ENCODE results near the gene LYRM2. TPM values are rescaled to one million over a fixed set of nuclear protein-coding genes. Genes with fewer than 3 reads are reported as not detected.

Gene LYRM2
- total RNA-seq, 1 experiment from 2014 or later, result 26.3 TPM

- ChIA-PET RAD21 (ENCODE audit: low non-redundant PET in 1 of 2, low total read pairs in 2 of 2, uncharacterized antibody in 2 of 2, unreplicated experiment in 2 of 2) (no interaction called here), CTCF (no interaction called here), POLR2A (no interaction called here)
- Histone ChIP-seq H3K36me3 (ENCODE audit: control insufficient read depth in 1 of 2, insufficient read depth in 2 of 2, low read length in 2 of 2) (no peaks in the 10 kb centered on the region), H2AFZ (ENCODE audit: low read depth, low read length, poor library complexity, severe bottlenecking) (no peak overlapping the region), H3K4me3 (replicated peaks in 1 of 2; ENCODE audit: low read depth in 1 of 2, low read length in 2 of 2) (no peak overlapping the region), H3K79me2 (ENCODE audit: insufficient read depth, low read length) (no peaks in the 10 kb centered on the region), H3K27ac (ENCODE audit: low read depth, low read length) (no peak overlapping the region), H3K9ac (ENCODE audit: low read length) (no peak overlapping the region), H3K9me2 (ENCODE audit: insufficient read depth) (no peaks in the 10 kb centered on the region), H3K4me2 (ENCODE audit: low read length) (no peak overlapping the region), H3K4me1 (ENCODE audit: control insufficient read depth in 1 of 2, insufficient read depth in 2 of 2, low read length in 2 of 2) (no peaks in the 10 kb centered on the region), H3K27me3 (ENCODE audit: insufficient read depth, low read length) (peaks cover 9% of the 10 kb centered on the region; the same call in 1 of the 2 replicates), H3K9me3 (ENCODE audit: control insufficient read depth in 1 of 2, insufficient read depth in 1 of 2, low read depth in 1 of 2, low read length in 2 of 2) (peaks cover 0 to 12% of the 10 kb centered on the region in 2 experiments; a peak in 1 of 4 replicates), H4K20me1 (ENCODE audit: insufficient read depth) (no peaks in the 10 kb centered on the region)
- ATAC-seq, result no peak
- intact Hi-C loops (cut with micrococcal nuclease), result no loop called here
- BruUV-seq (replicated peaks), result no TSS peak
- no peak for DNase-seq (ENCODE audit: low read depth, low spot score)
- TF ChIP-seq REST (IDR thresholded peaks at IDR 0.05; ENCODE audit: low read depth), result peak; percentile 69
- TF ChIP-seq EGR1 (IDR thresholded peaks at IDR 0.05; ENCODE audit: low read depth), result no peak
Observed at GRCh38 chr6:89559487-89559886, 79.1 kb downstream of the LYRM2 start.

GRCh38 chr6:89555806-89556205 is 82.7 kb downstream of the LYRM2 start:
- Histone ChIP-seq H3K27me3 (ENCODE audit: insufficient read depth, low read length) (no peaks in the 10 kb centered on the region), H4K20me1 (ENCODE audit: insufficient read depth) (no peaks in the 10 kb centered on the region), H3K79me2 (ENCODE audit: insufficient read depth, low read length) (no peaks in the 10 kb centered on the region), H2AFZ (ENCODE audit: low read depth, low read length, poor library complexity, severe bottlenecking) (no peak overlapping the region), H3K4me2 (ENCODE audit: low read length) (no peak overlapping the region), H3K27ac (ENCODE audit: low read depth, low read length) (no peak overlapping the region), H3K9me3 (ENCODE audit: control insufficient read depth in 1 of 2, insufficient read depth in 1 of 2, low read depth in 1 of 2, low read length in 2 of 2) (peaks cover 0 to 12% of the 10 kb centered on the region in 2 experiments; a peak in 1 of 4 replicates), H3K36me3 (ENCODE audit: control insufficient read depth in 1 of 2, insufficient read depth in 2 of 2, low read length in 2 of 2) (no peaks in the 10 kb centered on the region), H3K9me2 (ENCODE audit: insufficient read depth) (no peaks in the 10 kb centered on the region), H3K4me3 (replicated peaks in 1 of 2; ENCODE audit: low read depth in 1 of 2, low read length in 2 of 2) (no peak overlapping the region), H3K9ac (ENCODE audit: low read length) (no peak overlapping the region), H3K4me1 (ENCODE audit: control insufficient read depth in 1 of 2, insufficient read depth in 2 of 2, low read length in 2 of 2) (no peaks in the 10 kb centered on the region)
- no peak for ATAC-seq
- ChIA-PET RAD21 (ENCODE audit: low non-redundant PET in 1 of 2, low total read pairs in 2 of 2, uncharacterized antibody in 2 of 2, unreplicated experiment in 2 of 2) (no interaction called here), CTCF (no interaction called here), POLR2A (no interaction called here)
- no TSS peak for BruUV-seq (replicated peaks)
- DNase-seq (ENCODE audit: low read depth, low spot score), result no peak
- intact Hi-C loops (cut with micrococcal nuclease), result no loop called here
- TF ChIP-seq EZH2 (IDR thresholded peaks at IDR 0.05) (no peak), ZNF274 (IDR thresholded peaks at IDR 0.05; ENCODE audit: low read depth, low read length) (no peak), FOSL1 (IDR thresholded peaks at IDR 0.05; ENCODE audit: low read depth) (no peak), ELF1 (IDR thresholded peaks at IDR 0.05; ENCODE audit: borderline replicate concordance, low read depth) (no peak), ZBTB33 (IDR thresholded peaks at IDR 0.05; ENCODE audit: extremely low read depth, insufficient replicate concordance, low read length) (no peak), JUND (IDR thresholded peaks at IDR 0.05) (no peak), CBX3 (IDR thresholded peaks at IDR 0.05; ENCODE audit: low read depth) (no peak), CTCF (IDR thresholded peaks at IDR 0.05 in 2 of 3, conservative IDR thresholded peaks at IDR 0.05 in 1 of 3; ENCODE audit: borderline replicate concordance in 1 of 3, insufficient read depth in 1 of 3, low read depth in 2 of 3, low read length in 2 of 3) (no peak), POLR2AphosphoS5 (IDR thresholded peaks at IDR 0.05; ENCODE audit: low read depth, low read length) (no peak), ZFX (IDR thresholded peaks at IDR 0.05) (no peak), SRF (IDR thresholded peaks at IDR 0.05; ENCODE audit: low read depth) (no peak), EZH2phosphoT487 (IDR thresholded peaks at IDR 0.05; ENCODE audit: borderline replicate concordance) (no peak), SP1 (IDR thresholded peaks at IDR 0.05; ENCODE audit: low read depth) (no peak)

All from HCT116 (cell line).